HCEC 1CT (cell line): ENCODE data around the gene KCND3.

Source experiments
- DNase-seq: peaks from one replicate; pipeline ENCODE4 v3.0.0-alpha.2; 2017

The KCND3 gene

DNA sequence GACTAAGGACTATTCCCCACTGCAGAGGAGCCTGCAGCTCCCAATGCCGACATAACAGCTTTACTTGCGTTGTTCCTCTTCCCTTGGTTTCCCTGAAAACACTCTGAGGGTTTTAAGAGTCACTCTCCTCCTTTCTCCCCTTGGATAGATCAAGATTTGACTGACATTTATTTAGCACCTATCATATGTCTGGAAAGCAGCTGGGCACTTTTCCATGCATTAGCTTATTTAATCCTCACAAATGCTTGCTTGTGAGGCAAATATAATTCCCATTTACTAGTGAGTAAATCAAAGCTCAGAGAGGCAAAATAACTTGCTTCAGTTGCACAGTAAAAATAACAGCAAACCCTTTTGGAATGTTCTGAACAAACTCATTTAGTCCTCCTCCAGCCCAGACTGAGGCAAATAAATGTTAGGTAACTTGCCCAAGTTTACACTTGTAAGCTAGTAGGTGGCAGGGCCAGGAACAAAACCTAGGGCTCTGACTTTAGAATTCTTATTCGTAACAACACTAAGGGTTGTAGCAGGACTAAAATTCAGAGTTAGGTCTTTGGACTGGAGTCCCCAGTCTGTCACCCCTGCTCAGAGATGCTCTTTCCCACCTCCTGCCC lies 81.4 kb downstream of the KCND3 start:
- DNase-seq: no peak

DNA sequence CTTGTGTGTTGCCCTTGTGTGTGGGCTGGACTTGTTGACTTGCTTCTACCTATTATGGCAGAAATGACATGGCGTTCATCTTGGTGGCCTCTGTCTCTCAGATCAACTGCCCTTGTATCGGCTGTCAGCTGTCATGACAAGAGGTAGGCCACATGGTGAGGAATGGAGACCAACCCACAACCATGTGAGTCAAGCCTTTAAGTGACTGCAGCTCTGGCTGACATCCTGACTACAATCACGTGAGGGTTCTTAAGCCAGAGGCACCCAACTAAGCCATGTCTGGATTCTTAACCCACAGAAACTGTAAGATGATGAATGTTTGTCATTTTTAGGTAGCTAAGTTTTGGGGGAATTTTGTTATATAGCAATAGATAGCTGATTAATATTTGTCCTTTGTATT lies 82.1 kb downstream of the KCND3 start:
- no peak for DNase-seq

DNA sequence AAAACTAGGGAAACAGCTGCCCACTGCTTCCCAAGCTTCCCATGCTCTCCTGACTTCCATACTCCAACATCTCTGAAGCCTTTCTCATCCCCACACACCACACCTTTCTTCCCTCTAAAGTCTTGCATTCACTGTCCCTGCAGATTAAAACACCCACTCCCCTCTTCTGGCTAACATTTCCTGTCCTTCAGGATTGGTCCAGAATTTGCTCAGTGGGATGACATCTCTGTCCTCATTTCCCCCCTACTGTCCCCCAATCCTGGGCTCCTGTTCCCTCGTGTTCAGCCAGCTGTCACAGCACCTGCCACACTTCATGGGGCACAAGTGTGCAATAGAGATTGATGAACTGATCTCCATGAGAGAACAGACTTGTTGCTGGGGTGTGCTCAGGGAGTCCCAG lies 82.7 kb downstream of the KCND3 start:
- DNase-seq: no peak

DNA sequence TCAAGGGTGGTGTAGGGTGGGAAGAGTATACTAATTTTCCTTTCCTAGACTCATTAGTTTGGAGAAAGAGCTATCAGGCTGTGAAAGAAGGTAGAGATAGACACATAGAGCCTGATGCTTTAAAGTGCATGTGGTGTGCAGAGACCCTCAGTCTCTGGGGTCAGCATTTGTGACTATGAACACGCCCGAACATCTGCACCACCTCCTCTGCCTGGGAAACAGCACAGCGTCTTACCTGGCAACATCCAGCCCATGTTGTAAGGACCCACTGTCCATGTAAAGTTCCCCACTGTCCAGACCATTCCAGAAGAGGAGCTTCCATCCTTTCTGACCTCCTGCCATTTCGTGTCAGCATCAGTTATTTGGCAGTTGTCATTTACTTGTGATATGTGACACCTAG lies 83.4 kb downstream of the KCND3 start:
- DNase-seq: no peak

DNA sequence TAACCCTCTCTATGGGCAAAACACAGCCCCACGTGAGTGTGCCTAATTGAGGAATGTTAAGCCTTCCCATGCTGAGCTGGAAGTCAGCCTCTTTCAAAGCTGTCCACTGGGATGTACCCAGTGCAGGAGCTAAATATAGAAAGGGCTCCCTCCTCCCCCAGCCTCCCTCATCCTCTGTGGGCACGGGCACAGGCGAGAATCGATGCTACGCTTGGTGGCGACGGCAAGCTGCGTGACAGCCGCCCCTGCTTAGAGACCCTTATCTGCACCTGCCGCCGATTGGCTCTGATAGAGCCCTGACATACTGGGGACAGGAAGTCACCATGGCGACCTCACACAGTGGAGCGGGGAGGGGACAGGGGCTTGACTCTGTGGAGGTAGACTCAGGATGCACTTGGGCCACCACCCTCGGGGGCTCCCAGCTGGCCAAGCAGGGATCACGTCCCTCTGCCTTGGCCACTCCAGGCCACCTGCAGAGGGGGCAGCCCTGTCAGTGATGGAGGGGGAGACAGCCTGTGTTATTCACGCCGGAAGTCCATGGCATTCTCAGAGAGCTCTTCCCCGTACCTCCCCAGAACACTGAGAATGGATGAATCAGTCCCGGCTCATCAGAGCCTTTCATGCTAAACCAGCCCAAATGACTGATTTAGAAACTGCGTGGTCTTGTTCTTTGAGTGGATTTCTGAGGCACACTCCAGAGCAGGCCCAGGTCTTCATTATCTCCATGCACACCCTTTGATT lies 84.8 kb downstream of the KCND3 start:
- DNase-seq: peak; percentile 4

DNA sequence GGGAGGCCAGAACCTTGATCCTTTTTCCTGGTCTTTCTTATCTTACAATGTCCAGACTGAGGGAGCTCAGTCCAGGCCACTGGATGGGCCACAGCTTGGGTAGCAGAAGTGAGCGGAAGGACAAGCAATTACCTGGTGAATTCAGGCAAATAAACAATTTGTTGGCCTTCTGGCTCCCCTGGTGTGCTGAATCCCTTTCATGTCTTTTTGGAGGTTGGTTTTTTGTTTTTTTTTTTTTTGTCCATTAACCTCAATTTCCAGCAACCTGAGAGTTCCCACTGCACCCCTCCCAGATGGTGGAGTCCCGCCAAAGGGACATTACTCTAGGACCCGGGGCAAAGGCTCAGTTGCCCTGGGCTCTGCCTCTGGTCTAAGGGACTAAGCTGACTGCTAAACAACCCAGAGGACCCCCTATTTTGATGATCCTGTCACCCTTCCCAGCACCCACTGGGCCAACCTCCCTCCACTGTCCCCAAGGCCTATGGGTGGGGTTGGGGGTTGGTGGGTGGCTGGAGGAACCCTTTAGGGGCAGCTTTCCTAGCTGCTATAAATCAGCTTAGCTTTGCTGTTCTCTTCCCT lies 85.5 kb downstream of the KCND3 start:
- no peak for DNase-seq

DNA sequence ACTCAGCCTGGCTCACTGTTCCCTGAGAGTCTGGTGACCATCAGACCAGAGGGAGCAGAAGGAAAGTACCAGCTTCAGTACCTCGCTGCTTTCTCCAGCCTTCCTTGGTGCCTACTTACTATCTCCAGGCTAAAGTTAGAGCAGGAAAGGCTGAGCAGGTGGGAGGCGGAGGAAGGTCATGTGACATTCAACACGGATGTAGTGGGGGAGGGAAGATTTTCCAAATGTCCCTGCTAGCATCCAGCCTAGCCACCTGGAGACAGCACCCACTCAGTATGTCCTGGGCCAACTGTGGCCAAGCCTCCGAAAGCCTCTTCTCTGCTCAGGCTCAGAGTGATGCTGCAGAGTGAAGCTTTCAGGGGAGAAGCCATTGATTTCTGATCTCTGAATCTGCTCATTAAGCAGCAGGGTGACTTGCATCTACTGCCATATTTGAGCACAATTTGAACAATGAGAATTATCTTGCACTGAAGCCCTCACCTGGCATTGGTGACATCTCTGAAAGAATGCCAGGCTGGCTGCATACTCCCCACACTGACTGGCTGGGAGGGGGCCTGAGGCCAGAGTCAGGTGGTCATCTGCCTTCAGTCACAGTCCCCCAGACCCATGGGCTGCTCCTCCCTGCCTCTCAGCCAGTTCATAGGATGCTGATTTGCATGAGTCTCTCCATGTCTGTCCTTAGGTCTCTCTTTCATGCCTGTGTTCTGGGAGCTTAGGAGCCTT lies 86.2 kb downstream of the KCND3 start:
- DNase-seq: no peak

DNA sequence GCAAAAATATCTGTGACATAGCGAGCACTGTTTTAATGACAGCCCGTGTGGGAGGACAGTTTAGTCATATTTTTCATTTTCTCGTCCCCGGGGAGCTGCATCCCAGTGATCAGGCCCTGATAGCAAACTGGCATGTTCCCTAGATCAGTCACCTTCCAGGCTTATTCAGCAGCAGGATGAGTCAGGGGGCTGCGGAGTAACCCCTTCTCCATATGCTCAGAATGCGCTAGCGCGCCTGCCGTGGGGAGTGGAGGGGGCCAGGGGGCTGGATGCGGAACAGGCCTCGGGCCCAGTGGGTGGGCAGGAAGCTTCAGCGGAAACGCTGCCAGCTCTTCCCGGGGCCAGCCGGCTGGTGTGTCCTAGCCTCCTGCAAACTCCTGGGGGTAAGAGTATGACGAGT lies 94.0 kb downstream of the KCND3 start:
- DNase-seq: no peak

DNA sequence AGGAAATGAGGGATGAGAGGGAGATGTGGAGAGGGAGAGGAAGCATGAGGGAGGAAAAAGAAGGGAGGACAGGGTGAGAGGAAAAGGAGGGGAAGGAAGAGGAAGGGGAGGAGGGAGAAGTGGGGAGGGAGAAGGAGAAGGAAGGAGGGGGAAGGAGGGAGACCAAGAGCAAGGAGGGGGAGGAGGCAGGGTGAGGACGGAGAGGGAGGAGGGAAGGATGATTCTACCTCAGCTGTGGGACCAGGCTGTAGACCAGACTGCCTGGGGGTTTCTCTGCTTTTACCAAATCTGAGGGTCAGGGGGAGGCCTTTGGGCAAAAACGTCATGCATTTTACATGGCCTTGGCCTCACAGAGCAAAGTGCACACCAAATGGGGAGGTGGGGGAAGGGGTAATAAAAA lies 94.5 kb downstream of the KCND3 start:
- DNase-seq: no peak

DNA sequence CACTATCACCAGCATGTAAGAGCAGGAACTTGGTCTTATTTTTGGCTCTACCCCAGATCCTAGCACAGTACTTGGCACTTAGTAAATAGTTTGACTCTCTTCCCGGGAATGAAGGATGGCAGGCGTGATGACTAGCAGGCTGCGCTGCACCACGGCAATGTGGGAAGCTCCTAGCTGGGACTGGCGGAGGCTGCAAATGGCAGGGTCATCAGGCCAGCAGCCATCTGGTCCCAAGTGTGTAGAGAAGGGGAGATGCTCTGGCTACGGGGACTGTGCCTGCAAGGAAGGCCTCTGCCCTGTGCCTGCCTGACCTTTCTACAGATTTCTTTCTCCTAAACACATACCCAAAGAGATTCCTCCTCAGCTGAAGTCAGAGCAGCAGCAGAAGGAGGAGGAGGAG lies 95.0 kb downstream of the KCND3 start:
- no peak for DNase-seq

DNA sequence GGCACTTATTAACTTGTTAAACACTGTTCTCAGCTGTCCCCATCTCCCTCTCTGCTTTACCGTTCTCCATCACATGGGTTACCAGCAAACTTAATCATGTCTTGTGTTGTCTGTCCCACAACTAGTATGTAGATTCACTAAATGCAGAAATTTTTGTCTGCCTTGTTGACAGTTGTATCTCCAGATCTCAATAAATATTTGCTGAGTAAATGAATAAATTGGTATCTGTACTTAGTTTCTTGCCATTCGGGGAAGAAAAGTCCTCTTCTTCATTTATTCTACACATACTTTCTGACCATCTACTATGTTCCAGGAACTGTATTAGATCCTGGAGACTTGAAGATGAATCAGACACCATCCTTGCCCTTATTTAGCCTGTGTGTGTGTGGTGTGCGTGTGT lies 97.9 kb downstream of the KCND3 start:
- DNase-seq: no peak

DNA sequence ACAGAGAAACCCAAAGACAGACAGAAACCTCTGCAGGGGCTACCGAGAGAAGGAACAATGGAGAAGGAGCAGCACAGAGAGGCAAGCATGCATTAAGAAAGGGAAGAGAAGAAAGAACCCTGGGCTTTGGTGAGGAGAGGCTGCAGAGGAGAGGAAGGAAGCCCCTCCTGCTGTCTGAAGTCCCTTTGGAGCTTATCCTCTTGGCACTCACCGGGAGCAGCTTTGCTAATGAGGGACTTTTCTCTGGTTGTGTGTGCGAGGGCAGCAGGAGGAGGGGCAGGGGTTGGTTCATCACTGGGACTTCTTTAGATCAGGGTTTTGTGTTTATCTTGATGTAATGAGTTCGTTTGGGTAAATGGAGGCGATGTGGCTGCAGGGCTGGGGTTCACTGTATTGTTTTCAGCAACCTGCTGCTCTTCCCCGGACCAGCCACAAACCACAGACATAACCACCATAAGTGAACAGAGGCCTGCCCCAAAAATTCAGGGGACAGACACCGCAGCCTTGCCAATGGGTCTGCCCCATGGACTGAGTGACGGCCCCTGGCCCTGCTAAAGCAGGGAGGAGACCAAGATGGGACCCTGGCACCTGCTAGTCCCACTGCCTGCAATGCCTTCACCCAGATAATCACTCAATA lies 100.6 kb downstream of the KCND3 start:
- no peak for DNase-seq

DNA sequence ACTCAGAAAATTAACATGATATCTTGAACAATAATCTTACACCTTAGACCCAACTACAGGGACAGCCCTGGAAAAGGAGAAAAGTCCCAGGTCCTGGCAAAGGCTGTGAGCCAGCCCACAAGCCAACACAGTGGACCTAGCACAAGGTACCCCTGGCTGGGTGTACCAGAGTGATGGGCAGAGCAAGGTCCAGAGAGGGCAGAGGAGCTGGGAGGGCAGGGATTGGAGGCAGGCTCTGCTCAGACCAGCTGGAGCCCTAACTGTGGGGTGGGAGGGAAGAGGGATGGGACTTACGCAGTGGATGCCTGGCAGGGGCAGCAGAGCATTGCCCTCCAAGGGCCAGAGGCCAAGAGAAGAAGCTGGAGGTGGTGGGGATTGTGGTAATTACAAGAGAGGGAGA lies 101.6 kb downstream of the KCND3 start:
- DNase-seq: no peak

DNA sequence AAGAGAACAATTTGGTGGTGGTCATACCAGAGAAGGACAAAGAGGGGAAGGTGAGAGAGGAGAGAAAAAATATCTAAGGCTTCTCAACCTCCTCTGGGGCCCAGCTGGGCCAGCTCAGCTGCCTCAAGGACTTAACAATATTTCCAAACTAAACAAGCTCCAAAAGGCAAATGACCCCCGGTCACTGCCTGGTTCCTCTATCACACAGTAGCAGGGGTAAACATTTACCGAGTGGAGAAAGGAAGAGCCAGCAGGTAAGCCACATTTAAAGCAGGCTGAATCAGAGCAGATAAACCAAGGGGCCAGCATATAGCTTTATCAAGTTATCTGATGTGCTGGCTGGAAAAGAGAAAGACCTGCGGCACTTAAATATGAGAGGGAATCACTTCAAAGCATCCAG lies 102.1 kb downstream of the KCND3 start:
- no peak for DNase-seq

DNA sequence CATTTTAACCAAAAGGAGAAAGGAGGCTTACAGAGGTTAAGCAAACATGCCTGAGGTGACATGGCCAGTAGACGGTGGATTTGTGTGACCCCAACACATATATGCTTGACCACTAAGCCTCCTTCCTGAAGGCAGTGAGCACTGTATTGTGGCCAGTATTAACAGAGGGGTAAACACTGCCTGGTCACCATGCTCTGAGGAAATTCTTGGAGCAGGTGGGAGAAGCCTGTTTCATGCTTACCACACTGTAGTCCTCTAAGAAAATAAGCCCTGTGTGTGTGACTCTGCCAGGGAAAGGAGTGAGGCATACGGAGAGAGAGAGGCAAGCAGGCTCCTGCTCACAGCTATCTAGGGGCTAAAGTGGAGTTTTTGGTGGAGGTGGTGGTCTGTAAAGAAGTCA lies 102.7 kb downstream of the KCND3 start:
- DNase-seq: no peak

DNA sequence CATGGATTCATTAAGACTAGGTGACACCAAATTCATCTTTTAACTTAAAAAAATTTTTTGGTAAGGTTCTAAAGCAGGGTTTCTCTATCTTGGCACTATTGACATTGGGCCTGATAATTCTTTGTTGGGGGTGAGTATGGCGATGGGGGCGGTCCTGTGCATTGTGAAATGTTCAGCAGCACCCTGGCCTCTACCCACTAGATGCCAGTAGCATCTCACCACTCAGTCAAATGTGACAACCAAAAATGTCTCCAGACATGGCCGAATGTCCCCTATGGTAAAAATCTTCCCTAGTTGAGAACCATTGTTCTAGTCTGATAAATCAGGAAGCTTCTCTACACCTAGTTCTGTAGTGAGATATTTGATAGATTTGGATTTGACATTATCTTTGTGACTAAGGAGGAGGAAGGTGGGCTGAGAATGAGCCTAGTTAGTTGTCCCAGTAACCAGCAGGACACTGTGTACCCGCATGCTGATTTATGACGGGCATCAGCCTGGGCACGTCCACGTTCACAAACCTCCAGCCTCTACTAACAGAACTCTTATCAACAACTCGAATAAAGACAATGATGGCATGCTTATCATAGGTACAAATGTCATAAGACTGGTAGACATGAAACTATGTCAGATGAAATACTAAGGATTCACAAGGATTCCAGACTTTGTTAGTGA lies 104.6 kb downstream of the KCND3 start:
- DNase-seq: no peak

DNA sequence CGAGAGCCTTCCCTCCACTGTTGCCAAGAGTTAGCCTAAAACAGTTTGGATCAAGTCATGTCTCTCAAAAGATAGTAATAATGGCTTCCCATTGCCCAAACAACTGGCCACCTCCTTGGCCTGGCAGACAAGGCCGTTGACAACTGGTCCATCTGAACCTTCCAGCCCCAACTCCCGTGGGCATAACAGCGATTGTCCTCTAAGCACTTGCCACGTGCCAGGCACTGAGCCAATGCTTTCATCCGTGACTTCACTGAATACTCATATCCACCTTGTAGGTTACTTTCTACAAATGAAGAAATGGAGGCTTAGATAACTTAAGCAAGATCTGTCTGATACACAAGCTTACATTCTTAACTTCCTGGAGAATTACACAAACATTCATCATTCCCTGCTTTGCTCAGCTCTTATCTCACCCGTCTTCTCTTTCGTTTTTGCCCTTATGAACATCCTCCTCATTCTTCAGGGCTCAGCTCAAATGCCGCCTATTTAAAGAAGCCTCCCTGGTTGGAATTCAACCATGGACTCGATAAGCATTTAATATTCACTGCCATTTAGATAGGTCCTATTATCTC lies 106.4 kb downstream of the KCND3 start:
- DNase-seq: no peak

DNA sequence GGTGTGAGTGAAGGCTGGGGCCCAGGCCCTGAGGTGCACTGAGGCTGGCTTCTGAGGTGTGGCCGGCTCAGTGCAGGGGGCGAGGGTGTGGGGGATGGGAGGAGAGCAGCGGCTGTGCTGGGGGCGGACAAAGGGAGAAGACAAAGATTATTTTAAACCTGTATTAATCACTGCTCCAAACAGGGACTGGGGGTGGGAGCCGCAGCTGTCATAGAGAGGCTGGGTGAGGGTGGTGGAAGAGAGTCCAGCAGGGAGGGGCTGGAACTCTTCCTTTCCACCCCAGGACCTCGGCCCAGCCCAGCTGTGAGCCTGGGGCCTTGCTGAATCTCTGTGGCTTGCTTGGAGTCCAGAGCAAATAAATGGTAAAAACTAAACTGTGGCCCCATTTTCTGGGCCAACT lies 106.9 kb downstream of the KCND3 start:
- no peak for DNase-seq

DNA sequence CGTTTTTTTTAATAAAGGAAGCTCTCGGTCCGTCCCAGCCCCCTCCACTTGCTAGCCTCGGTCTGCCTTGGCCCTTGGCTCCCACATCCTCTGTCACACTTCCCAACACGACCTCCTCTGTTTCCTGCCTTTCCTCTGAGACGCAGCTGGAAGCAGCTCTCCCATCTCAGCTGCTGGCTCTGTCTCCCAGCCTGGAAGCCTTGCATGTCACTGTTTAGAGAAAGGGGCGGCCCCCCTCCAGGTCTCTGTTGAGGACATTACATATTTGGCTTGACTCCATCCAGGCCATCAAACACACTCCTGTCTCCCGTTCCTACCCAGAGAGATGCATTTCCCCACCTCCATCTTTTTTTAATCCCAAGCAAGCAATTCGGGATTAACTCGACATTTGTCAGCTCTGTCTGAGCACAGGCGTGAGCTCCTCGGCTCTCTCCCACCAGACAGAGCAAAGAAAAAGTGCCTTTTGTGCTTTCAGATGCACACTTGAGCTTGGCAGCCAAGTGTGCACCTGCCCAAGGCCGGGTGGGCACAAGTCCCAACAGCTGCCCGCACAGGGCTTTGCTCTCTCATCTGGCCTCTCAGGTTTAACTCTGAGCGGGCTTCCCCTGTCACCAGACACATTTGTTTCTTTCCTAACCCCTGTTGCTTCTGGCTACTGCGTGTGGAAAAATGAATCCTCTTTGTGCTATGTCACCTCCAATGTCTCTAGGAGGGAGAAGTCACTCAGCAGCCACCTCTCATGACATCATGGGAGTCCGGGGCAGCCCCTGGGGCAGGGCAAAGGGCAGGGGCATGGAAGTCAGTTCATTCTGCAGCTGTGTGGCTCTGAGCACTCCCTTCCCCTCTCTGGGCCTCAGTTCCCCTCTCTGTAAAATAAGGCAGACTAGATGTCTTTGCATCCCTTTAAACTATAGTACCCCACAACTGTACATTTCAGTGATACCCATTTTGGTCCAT lies 108.3 kb downstream of the KCND3 start:
- no peak for DNase-seq

DNA sequence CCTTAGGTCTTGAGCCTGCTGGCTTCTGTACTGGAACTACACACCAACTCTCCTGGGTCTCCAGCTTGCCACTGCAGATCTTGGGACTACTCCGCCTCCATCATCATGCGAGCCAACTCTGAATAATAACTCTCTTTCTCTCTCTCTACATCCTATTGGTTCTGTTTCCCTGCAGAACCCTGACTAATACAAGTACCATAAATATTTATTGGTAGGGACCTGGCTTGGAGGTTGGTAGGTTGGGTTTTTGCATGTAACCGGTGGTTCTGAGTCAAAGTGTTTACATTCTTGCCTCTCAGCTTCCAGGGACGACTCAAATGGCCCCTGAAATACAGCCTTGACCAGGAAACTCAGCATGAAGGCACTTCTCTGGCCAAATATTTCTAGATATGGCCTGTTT lies 110.4 kb downstream of the KCND3 start:
- no peak for DNase-seq

DNA sequence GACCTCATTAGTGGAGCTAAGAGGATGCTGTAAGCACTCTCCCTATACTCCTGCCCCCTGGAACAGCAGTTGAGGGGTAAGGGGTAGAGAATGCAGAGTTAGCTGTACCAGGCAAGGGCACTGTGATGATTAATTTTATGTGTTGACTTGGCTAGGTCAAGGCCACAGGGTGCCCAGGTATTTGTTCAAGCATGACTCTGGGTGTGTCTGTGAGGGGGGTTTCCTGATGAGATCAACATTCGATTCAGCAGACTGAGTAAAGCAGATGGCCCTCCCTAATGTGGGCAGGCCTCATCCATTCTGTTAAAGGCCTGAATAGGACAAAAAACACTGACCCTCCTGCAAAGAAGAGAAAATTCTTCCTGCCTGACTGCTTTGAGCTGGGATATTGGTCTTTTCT lies 110.8 kb downstream of the KCND3 start:
- no peak for DNase-seq
